NT2/D1 (cell line): ENCODE measurements around the gene NFU1.

Experiments used
- YY1 ChIP-seq: IDR thresholded peaks from 2 replicates; pipeline ENCODE4 v1.6.1; 2011; ENCODE audit not compliant: insufficient read length, insufficient read depth
- ZNF274 ChIP-seq: IDR thresholded peaks from 2 replicates; pipeline ENCODE4 v1.6.1; 2011; ENCODE audit warnings: mild to moderate bottlenecking, low read depth, low read length

GRCh38 chr2:69483024-69483423 is 45.8 kb upstream of the NFU1 start:
- TF ChIP-seq ZNF274 (no peak), YY1 (no peak)
